NCI-H1048 (cell line): ENCODE results near the gene SPOCK2.
"Not testable (repeated sequence)": the region's sequence is repeated elsewhere in the genome, so short reads cannot be mapped to it uniquely, and the experiment has no call there.

Experiments used
- DNase-seq: peaks from one replicate; lab custom pipeline; 2025; lab: John Stamatoyannopoulos, UW

Gene SPOCK2, protein sequence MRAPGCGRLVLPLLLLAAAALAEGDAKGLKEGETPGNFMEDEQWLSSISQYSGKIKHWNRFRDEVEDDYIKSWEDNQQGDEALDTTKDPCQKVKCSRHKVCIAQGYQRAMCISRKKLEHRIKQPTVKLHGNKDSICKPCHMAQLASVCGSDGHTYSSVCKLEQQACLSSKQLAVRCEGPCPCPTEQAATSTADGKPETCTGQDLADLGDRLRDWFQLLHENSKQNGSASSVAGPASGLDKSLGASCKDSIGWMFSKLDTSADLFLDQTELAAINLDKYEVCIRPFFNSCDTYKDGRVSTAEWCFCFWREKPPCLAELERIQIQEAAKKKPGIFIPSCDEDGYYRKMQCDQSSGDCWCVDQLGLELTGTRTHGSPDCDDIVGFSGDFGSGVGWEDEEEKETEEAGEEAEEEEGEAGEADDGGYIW

DNA sequence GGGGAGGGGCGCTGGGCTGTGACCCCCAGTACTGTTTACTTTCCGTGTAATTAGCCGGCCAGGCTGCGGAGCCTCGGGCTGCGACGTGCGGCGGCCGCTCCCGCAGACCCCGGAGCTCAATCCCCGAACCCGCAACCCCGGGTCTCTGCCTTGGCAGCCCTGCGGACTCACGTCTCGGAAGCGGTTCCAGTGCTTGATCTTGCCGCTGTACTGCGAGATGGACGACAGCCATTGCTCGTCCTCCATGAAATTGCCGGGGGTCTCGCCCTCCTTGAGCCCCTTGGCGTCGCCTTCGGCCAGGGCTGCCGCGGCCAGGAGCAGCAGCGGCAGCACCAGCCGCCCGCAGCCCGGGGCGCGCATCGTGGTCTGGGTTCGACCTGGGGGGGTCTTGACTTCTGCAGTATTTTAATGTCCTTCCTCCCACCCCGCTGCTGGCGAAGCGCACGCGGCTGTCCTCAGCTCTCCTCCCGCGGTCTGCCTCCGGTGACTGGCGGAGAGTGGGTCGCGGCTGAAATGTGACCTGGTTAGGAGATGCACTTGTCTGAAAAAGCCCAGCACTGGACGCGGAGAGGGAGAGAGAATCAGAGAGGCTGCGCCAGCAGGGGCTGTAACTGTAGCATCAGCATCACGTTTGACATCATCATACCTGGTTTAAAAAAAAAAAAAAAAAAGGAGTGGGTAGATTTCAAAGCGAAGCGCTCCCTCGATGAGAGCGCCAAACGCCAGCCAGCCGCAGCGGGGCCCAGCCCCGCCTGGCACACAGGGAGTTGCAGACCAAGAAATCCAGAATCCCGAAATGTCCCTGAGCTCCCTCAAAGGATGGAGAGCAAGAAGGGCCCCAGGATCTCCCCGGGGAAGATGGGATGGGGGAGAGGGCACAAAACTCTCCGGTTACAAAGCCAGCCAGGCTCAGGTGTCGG, at the start of gene SPOCK2:
SPOCK2 (minus strand) TSS at position 583 of the 920 bp plus-strand sequence; CDS start at position 360, 223 bp downstream.
- no peak for DNase-seq

DNA sequence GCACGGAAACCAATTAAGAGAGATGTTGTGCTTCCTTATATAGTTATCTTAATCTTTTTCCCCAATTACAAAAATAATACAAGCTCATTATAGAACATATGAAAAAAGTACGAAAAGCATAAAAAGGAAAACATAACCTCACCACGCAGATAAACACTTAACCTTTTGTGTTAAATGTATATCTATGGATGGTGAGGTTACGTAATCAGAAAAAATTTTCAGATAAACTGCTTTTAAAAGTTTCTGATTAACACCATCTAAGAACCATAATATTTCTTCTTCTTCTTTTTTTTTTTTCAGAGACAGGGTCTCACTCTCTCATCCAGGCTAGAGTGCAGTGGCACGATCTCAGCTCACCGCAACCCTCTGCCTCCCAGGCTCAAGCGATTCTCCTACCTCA, 49.2 kb upstream of the SPOCK2 start:
- DNase-seq: no peak

DNA sequence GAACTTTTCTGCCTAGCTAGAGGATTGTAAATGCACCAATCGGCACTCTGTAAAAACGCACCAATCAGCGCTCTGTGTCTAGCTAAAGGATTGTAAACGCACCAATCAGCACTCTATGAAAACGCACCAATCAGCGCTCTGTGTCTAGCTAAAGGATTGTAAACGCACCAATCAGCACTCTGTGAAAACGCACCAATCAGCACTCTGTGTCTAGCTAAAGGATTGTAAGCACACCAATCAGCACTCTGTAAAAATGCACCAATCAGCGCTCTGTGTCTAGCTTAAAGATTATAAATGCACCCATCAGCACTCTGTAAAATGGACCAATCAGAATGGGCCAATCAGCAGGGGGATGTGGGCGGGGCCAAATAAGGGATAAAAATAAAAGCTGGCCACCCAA, 47.9 kb upstream of the SPOCK2 start:
- DNase-seq: not testable (repeated sequence)

DNA sequence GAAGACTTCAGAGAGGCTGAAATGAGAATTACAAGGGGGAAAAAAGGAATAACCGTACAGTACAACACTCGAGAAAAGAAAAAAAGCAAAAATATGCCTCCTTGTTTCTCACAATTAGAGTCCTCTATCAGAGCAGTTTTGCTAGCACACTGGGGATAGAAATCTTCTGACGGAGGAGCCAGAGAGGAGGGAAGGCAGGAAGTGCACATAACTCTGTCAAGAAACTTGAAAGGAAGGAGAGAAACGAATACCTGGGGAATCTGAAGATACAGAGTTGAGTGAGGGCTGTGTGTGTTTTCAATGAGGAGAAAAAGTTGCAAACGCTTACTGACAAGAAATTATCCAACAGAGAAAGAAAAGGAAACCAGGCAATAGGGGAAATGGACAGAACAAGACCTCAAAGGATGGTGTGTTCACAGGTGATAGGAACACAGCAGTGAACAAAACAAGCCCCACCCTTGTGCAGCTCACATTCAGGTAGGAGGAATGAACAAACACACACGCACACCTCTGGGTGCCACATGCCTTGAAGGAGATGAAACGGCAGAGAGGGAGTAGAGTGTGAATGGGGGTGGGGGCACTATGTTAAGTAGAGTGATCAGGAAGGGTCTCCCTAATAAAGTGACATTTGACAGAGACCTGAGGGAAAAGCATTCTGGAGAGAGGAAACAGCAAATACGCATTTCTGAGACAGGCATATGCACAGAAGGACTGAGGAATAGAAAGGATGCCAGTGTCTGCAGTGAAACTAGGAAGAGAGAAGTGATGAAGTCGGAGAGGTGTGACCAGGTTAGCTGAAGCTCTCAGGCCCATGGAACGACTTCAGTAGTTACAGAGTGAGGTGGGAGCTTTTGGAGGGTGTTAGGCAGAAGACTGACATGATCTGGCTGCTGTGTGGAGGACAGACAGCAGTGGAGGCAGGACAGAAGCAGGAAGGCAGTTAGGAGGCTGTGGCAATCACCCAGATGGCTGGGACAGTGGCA, 46.7 kb upstream of the SPOCK2 start:
- no peak for DNase-seq

DNA sequence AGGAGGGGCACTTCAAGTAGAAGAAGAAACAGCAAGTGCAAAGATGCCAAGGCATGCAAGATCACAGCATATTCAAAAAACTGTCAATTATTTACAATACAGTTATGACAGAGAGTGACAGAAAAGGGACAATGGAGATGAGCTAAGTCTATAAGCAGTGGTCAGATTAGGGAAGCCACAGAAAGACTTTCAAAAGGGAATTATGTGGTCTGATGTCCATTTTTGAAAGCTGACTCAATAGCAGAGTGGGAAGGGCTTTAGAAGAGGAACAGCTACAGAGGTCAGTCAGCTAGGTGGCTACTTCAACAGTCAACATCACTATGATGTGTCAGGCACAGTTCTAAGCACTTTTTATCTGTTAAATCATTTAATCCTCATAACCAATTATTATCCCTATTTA, 45.2 kb upstream of the SPOCK2 start:
- no peak for DNase-seq

DNA sequence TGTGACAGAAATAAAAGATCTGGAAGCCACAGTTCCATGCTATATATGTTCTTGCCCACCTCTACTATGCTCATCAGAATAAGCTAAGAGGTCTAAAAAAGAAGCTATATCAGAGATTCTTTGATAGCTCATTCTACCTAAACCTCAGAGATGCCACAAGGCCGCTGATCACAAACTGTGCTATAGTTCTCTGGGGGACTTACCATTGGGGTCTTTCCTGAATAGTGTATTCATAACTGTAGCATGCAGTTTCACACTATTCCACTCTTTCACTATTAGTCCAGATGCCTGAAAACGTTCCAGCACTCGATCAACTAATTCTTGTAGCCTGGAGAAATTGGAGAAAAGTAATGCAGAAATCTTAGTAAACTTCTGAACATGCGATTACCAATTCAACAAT, 44.5 kb upstream of the SPOCK2 start:
- no peak for DNase-seq

DNA sequence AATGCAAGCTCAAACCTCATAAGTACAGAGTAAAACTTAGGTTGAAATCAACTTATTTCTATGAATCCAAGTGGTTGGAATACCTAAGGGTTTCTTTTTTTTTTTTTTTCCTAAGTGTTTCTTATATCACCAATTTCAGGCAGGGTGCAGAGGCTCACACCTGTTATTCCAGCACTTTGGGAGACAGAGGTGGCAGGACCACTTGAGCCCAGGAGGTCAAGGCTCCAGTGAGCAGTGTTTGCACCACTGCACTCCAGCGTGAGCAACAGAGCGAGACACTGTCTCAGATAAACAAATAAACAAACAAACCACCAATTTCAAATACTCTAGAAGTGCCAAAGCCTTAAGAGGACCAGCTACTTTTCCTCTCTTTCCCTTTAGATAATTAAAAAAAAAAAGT, 39.2 kb upstream of the SPOCK2 start:
- no peak for DNase-seq

DNA sequence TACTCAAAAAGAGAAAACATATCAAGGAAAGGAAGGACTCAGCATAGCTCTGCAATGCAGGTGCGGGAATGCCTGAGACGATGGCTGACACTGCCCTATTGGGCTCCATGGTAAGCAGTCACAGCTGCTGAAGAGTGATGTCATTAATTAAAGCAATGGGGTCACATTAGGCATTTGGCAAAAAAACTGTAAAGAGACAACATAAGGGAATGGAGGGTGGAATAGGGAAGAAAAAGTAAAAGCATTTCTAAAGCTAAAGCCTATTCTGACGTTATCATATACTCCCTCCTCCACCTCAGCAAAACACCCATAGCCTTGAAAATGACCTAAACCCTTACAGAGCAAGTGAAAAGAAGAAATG, 38.5 kb upstream of the SPOCK2 start:
- DNase-seq: no peak

DNA sequence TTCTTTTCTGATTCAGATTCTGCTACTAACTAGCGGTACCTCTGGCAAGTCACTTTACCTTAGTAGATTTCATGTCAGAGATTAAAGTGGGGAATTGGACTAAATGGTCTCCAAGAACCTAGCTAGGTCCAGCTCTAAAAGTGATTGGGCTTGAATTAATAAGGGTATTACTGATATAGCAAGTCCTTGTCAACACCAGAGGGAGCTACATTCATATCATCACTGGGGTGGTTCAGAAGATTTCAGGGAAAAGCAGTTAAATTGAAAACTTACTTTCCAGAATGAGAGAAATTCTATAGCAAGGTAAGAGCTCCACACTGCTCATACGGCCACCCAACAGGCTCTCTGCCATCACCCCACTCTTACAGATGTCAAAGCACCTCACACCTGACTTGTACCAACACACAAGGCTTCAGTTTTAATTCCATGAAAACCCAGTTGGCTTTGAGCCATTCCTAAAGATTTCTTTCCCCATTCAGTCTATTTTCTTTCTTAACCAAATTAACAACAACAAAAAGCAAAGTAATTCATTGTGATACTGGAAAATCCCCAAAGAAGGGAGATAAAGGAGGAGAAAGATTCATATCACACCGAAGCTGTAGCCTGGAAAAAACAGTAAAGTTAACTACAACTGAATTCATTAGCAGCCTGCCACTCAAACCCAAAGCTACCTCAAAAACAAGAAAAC, 38.0 kb upstream of the SPOCK2 start:
- DNase-seq: no peak

DNA sequence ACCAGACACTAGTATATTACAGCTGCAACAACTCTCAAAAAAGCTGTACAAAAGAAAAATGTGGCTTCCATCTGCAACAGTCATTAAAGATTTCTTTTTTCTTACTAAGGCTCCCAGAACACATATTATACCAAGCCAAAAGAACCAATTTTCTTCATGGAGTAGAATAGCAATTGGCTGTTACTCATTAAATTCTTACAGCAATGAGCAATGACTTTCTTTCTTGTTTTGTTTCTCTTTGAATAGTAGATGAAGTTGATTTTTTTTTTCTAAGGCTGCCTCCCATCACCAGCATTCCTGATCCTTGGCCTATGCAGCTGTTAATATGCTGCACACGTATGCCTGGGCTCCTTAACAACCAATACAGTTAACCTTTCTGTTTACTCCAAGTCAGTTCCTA, 36.6 kb upstream of the SPOCK2 start:
- DNase-seq: no peak

DNA sequence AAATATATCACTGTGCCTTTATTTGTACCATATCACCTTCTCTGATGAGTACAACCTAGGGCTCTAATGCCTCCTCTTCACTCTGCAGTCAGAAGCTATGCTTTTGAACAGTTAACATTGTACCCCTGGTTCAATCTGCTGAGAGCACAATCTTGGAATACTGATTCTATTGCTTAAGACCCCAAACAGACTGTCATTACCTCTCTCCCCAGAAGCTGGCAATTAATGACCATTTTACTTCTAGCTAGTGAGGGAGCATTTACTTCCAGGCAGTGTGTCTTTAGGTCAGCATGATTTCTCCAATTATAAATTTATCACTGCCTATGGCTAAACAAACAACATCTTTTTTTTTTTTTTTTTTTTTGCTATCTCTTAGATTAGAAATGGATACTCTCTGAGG, 36.0 kb upstream of the SPOCK2 start:
- DNase-seq: no peak

DNA sequence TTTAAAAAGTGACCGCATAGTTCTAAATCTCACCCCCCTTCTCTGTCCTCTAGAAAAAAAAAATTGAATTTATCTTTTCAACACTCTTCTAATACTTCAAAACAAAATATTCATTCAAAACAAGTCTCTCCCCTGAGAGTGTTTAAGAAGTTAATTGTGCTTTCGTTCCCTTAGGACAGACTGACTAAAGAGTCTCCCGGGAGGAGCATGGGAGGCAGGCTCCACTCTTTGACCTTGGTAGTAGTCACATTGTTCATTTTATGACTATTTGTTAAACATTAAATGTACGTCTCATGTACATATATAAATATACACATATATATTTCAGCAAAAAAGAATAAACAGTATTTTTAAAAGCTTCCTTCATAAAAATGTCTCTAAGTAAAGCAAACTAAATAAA, 35.3 kb upstream of the SPOCK2 start:
- no peak for DNase-seq

DNA sequence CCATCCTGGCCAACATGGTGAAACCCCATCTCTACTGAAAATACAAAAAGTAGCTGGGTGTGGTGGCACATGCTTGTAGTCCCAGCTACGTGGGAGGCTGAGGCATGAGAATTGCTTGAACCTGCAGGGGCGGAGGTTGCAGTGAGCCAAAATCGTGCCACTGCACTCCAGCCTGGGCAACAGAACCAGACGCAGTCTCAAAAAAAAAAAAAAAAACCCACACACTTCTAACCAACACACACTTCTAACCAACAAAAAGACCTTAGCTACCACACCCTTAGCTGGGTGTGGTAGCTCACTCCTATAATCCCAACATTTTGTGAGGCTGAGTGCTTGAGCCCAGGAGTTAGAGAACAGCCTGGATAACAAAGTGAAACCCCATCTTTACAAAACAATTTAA, 33.9 kb upstream of the SPOCK2 start:
- no peak for DNase-seq

DNA sequence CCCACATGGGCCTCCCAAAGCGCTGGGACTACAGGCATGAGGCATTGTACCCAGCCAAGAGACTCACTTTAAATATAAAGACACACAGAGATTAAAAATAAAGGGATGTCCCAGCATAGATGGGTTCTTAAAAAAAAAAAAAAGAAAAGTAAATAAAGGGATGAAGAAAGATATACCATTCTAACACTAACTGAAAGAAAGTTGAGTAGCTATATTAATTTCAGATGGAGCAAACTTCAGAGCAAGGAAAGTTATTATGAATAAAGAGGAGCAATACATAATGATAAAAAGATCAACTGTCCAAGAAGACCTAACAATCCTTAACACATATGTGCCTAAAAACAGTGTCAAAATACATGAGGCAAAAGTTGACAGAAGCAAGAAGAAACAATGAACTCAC, 33.0 kb upstream of the SPOCK2 start:
- no peak for DNase-seq

DNA sequence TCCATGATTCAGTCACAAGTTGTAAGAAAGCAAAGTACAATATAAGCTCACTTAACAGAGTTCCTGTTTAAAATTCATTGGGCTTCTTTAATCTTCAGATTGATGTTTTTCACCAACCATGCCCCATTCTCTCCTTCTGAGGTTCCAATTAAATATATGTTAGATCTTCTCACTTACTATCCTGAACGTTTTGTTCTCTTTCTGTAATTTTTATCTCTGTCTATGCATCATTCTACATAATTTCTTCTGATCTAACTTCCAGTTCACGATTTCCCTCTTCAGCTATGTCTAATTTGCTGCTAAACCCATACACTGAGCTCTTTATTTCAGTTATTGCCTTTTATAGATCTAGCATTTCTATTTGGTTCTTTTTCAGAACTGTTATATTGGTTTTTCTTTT, 28.0 kb upstream of the SPOCK2 start:
- DNase-seq: no peak

DNA sequence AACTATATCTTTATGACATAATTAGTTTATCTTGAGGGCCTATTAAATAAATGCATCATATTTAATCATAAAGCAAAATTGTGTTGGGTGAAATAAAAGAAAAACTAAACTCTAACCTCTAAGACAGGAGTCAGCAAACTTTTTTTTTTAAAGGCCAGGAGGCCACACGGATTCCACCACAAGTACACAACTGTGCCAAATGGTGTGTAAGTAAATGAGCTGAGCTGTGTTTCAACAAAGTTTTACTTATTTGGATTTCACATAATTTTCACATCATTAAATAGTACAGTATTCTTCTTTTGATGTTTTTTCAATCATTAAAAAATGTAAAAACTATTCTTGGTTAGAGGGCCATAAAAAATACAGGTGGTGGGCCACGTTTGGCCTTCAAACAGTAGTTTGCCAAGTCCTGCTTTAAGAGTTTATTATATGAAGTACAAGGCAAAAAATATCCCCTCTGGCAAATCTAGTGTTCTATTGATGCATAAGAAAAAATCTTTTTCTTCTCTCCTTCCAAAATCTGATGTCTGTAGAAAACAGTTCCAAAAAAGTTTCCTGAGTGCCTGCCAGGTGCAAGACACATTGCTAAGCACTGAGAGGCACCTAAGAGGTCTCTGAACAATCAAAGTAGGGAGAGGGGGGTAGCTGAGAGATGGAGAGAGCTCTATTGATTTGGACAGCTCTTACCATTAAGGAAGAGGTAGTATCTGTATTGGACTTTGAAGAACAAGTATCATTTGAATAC, 26.5 kb upstream of the SPOCK2 start:
- DNase-seq: no peak

DNA sequence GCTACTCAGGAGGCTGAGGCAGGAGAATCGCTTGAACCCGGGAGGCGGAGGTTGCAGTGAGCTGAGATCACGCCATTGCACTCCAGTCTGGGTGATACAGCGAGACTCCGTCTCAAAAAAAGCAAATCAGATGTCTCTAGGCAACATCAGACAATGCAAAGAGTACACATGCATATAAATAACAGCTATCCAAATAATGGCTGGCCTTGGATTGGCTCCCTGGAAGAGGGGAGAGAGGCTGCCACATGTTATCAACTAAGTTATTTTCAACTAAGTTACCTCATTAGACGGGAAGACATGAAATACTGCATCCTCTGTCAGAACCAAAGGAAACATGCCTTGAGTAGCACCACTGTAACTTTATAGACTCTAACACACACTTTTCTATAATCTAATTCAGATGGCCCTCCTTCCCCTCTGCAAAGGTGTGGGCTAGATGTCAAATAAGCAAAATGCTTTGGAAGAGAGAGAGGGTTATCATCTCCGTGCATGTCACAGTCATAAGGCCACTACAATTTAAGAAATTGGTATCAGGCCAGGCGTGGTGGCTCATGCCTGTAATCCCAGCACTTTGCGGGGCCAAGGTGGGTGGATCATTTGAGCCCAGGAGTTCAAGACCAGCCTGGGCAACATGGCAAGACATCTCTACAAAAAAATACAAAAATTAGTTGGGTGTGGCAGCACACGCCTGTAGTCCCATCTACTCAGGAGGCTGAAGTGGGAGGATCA, 22.5 kb upstream of the SPOCK2 start:
- no peak for DNase-seq

DNA sequence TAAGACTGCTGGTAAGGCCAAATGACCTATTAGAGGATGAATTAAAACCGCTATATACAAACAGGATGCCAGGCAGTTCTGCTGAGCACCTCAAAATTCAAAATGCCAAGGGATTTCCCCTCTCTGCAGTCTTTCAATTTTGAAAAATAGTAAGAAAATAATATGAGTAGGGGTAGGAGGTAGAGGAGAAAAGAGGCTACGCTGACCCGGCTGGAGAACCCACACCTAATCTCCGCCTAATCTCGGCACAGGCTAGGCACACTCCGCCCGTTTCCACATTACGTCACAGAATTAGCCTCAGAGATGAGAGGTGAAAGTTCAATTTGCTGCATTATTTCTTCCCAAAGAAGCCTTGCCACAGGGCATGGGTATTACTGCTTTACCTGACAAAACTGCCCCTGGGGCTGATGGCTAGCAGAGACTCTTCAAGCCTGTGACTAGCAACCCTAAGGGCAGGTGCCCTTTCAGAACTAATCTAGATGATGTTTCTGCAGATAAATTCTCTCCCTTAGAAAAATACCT, 21.3 kb upstream of the SPOCK2 start:
- DNase-seq: no peak

DNA sequence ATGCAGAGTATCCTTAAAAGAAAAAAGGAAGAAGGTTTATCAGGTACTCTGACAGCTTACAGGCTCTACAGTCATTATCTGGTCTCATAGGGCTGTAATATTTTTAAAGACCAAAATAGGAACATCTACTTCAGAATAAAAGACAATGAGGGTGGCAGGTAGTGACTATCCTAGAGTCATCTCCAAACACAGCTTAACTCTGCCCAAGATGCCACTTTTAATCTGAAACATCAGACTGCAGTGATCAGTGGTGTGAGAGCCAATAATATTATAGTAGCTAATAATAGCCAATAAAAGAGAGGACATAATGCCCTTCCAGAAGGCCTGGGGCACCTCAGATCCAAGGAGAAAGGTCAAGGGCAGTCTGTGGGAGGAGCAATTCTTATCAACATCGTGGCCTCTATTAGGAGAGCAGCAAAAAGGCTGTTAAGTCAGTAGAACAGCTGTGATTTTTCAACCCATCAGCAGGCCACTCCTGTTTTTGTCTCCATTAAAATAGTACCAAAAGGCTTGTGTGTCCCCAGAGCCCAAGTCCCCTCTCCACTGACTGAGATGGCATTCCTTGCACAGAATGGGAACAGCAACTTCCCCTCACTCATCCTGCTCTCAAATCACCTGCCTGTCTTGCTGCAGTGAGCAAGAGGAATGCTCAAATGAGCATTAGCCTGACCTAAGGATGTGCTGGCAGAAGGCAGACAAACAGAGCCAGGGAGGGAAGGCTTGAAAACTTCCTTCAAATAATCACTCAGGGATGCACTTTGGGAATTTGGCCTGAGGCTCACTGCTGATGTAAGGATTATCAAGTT, 20.7 kb upstream of the SPOCK2 start:
- no peak for DNase-seq
